KOPT-K1 (cell line): Measurements from ENCODE around the gene CUL4B.
"Not testable (repeated sequence)": the region's sequence is repeated elsewhere in the genome, so short reads cannot be mapped to it uniquely, and the experiment has no call there.

ENCODE experiments used
- H3K27ac ChIP-seq: fragments of 200-600 bp; sonication (generic); 2 replicates; pipeline ENCODE4 v1.5.1; 2016; ENCODE audit warnings: antibody characterized with exemption, mild to moderate bottlenecking, low read depth, low read length; ENCODE audit not compliant: poor library complexity, severe bottlenecking
- H3K36me3 ChIP-seq: fragments of 200-600 bp; sonication (generic); 2 replicates; pipeline ENCODE4 v1.5.1; 2017; ENCODE audit warnings: antibody characterized with exemption, mild to moderate bottlenecking, low read length, moderate library complexity; ENCODE audit not compliant: insufficient read depth
- H3K9me3 ChIP-seq: fragments of 200-600 bp; sonication (generic); 2 replicates; pipeline ENCODE4 v1.5.1; 2017; ENCODE audit warnings: antibody characterized with exemption, low read length, mild to moderate bottlenecking; ENCODE audit not compliant: insufficient read depth, poor library complexity, severe bottlenecking

CUL4B gene

GRCh38 chrX:120560842-120561633, at the start of gene CUL4B:
Gene CUL4B (minus strand): TSS chrX:120560962. CDS start chrX:120560638, 324 bp downstream.
- peak within 1 kb of the TSS; percentile 96 for H3K27ac ChIP-seq
- H3K36me3 ChIP-seq, result peaks cover 17% of the 10 kb centered on the region
- no peaks in the 10 kb centered on the region for H3K9me3 ChIP-seq

- Histone ChIP-seq H3K9me3 (no peaks in the 10 kb centered on the region), H3K27ac (peak overlapping the region; percentile 97), H3K36me3 (peaks cover 35% of the 10 kb centered on the region)
Measured at GRCh38 chrX:120604361-120604782, 43.6 kb upstream of the CUL4B start.

GRCh38 chrX:120603707-120604360, 43.1 kb upstream of the CUL4B start, which contains the start of gene MCTS1:
Gene MCTS1 (plus strand): TSS chrX:120604101. CDS start chrX:120604237, 136 bp downstream.
- H3K27ac ChIP-seq, result peak within 1 kb of the TSS; percentile 97

GRCh38 chrX:120585702-120586101, 24.9 kb upstream of the CUL4B start:
- H3K9me3 ChIP-seq, result no peaks in the 10 kb centered on the region
- no peak overlapping the region for H3K27ac ChIP-seq
- H3K36me3 ChIP-seq, result no peaks in the 10 kb centered on the region

More at GRCh38 chrX:120603707-120604360, 43.1 kb upstream of the CUL4B start, which contains the start of gene MCTS1:
- H3K9me3 ChIP-seq, result no peaks in the 10 kb centered on the region
- H3K36me3 ChIP-seq, result peaks cover 31% of the 10 kb centered on the region

GRCh38 chrX:120575379-120576114, 14.8 kb upstream of the CUL4B start:
- Histone ChIP-seq H3K27ac (no peak overlapping the region), H3K9me3 (no peaks in the 10 kb centered on the region), H3K36me3 (no peaks in the 10 kb centered on the region)

GRCh38 chrX:120573806-120574205, 13.0 kb upstream of the CUL4B start:
- H3K36me3 ChIP-seq, H3K27ac ChIP-seq, H3K9me3 ChIP-seq: not testable (repeated sequence)

- Histone ChIP-seq H3K27ac (no peak overlapping the region), H3K36me3 (no peaks in the 10 kb centered on the region), H3K9me3 (no peaks in the 10 kb centered on the region)
Measured at GRCh38 chrX:120570011-120570600, 9.3 kb upstream of the CUL4B start.

GRCh38 chrX:120568609-120569008, 7.8 kb upstream of the CUL4B start:
- H3K9me3 ChIP-seq, result no peaks in the 10 kb centered on the region
- no peaks in the 10 kb centered on the region for H3K36me3 ChIP-seq
- H3K27ac ChIP-seq, result no peak overlapping the region

- no peaks in the 10 kb centered on the region for H3K36me3 ChIP-seq
- H3K9me3 ChIP-seq, result no peaks in the 10 kb centered on the region
- no peak overlapping the region for H3K27ac ChIP-seq
Measured at GRCh38 chrX:120568035-120568434, 7.3 kb upstream of the CUL4B start.

GRCh38 chrX:120566817-120567216, 6.1 kb upstream of the CUL4B start:
- Histone ChIP-seq H3K9me3 (no peaks in the 10 kb centered on the region), H3K36me3 (no peaks in the 10 kb centered on the region), H3K27ac (no peak overlapping the region)

GRCh38 chrX:120564925-120565324, 4.2 kb upstream of the CUL4B start:
- Histone ChIP-seq H3K27ac (no peak overlapping the region), H3K9me3 (no peaks in the 10 kb centered on the region), H3K36me3 (no peaks in the 10 kb centered on the region)

- Histone ChIP-seq H3K36me3 (peaks cover 5% of the 10 kb centered on the region; the same call in 1 of the 2 replicates), H3K9me3 (no peaks in the 10 kb centered on the region), H3K27ac (no peak overlapping the region)
Measured at GRCh38 chrX:120562569-120562926, 1.8 kb upstream of the CUL4B start.

GRCh38 chrX:120561634-120562568, 1.1 kb upstream of the CUL4B start:
- peaks cover 11% of the 10 kb centered on the region; the same call in 1 of the 2 replicates for H3K36me3 ChIP-seq
- H3K9me3 ChIP-seq, result no peaks in the 10 kb centered on the region
- H3K27ac ChIP-seq, result peak overlapping the region; percentile 96

- Histone ChIP-seq H3K27ac (peak overlapping the region; percentile 96), H3K9me3 (no peaks in the 10 kb centered on the region), H3K36me3 (peaks cover 23% of the 10 kb centered on the region)
Measured at GRCh38 chrX:120560405-120560841, 339 bp downstream of the CUL4B start.
